Astrocyte (in vitro differentiated cells and primary cell): ENCODE data around the gene ARL4A.

ENCODE experiments used
- EZH2 ChIP-seq: IDR thresholded peaks from 2 replicates; pipeline ENCODE4 v1.6.1; 2012; ENCODE audit warnings: mild to moderate bottlenecking, low read length, inconsistent platforms; ENCODE audit not compliant: insufficient read depth
- TF ChIP-seq, protein P1 (sequence below): IDR thresholded peaks from 2 replicates; pipeline ENCODE4 v1.5.1; 2011; ENCODE audit warnings: low read depth, mild to moderate bottlenecking, inconsistent platforms, low read length, moderate library complexity; ENCODE audit not compliant: insufficient read depth

DNA sequence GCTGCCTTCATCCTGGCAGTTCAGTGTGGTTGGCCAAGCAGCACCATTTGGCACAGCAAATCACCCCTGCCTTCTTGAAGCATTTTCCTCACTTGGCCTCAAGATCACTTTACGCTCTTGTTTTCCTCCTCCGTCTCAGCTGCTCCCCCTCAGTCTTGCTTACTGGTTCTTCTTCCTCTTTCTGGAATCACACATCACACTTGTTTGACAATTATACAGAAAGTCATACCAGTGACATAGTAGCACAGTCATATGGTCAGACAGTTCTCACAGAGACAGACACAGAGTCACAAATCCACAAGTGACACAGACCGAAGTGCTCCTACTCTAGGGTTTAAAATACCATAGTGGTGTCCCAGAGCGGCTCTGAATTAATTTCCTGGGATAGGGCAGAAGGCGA lies 43.8 kb upstream of the ARL4A start:
- TF ChIP-seq, protein P1, sequence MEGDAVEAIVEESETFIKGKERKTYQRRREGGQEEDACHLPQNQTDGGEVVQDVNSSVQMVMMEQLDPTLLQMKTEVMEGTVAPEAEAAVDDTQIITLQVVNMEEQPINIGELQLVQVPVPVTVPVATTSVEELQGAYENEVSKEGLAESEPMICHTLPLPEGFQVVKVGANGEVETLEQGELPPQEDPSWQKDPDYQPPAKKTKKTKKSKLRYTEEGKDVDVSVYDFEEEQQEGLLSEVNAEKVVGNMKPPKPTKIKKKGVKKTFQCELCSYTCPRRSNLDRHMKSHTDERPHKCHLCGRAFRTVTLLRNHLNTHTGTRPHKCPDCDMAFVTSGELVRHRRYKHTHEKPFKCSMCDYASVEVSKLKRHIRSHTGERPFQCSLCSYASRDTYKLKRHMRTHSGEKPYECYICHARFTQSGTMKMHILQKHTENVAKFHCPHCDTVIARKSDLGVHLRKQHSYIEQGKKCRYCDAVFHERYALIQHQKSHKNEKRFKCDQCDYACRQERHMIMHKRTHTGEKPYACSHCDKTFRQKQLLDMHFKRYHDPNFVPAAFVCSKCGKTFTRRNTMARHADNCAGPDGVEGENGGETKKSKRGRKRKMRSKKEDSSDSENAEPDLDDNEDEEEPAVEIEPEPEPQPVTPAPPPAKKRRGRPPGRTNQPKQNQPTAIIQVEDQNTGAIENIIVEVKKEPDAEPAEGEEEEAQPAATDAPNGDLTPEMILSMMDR, result no peak
- TF ChIP-seq EZH2, result no peak
